ENCODE data around the gene CACFD1.

The CACFD1 gene

DNA sequence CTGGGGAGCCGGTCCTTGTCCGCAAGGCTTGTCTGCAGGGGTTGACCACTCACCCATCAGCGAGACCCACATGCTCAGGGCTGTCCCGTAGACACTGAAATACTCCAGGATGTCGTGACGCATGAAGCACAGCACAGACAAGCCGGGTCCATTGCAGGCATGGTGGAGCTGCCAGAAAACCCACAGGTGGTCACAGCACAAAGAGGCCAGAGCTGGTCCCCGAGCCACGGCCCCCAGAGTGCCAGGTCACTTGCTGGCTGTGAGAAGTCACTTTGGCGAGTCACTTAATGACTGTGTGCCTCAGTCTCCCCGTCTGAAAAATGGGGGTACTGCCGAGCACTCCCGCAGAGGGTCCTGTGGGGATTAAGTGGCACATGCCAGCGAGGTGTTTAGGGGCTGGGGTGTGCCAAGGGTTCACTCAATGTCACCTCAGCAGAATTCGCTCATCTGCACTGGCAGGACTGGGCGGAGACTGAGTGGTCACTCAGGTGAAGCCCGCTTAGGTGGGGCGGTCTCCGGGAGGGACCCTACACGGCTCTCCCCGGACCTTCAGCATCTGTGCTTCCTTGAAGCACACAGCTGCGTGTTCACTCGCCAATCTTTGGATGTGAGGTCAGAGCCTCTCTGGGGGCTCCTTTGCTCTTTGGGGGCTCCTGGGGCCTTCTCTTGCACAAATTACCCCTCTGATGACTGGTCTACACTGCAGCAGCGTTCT lies 60.5 kb downstream of the CACFD1 start:
- no peak for DNase-seq

All from activated CD4-positive, alpha-beta T cell treated with anti-CD3 and anti-CD28 coated beads for 48 hours (primary cell).